Small intestine (tissue), 16 donors: ENCODE measurements around the gene MKNK1. TPM values are rescaled to one million over a fixed set of nuclear protein-coding genes. Genes with fewer than 3 reads are reported as not detected.
"Not testable (repeated sequence)": the region's sequence is repeated elsewhere in the genome, so short reads cannot be mapped to it uniquely, and the experiment has no call there.

Experiments used
- DNase-seq, 2 donors: peaks; one replicate each; pipeline versions ENCODE4 v3.0.0 to v3.0.0-alpha.2; 2013
- FAIRE-seq: peaks from 2 replicates; lab custom pipeline; 2012; peaks lifted over from hg19 to GRCh38; lab: Jason Lieb, UNC
- H3K27ac ChIP-seq, 3 donors: one replicate each; pipeline ENCODE4 v1.5.1; 2013; ENCODE audit warnings: low read length in 2 of 3, mild to moderate bottlenecking in 2 of 3, control low read depth in 1 of 3, inconsistent platforms in 1 of 3, low read depth in 1 of 3, moderate library complexity in 1 of 3
- H3K27me3 ChIP-seq, 3 donors: one replicate each; pipeline ENCODE4 v1.6.1; 2013; ENCODE audit warnings: low read length in 3 of 3, inconsistent platforms in 1 of 3; ENCODE audit not compliant: control insufficient read depth in 3 of 3, insufficient read depth in 3 of 3
- H3K36me3 ChIP-seq, 3 donors: one replicate each; pipeline ENCODE4 v1.6.1; 2013; ENCODE audit warnings: low read length in 3 of 3, inconsistent platforms in 1 of 3, low read depth in 1 of 3, mild to moderate bottlenecking in 1 of 3, moderate library complexity in 1 of 3; ENCODE audit not compliant: control insufficient read depth in 3 of 3, insufficient read depth in 2 of 3
- H3K4me1 ChIP-seq, 3 donors: one replicate each; pipeline ENCODE4 v1.6.1; 2013; ENCODE audit warnings: low read length in 2 of 3, inconsistent platforms in 1 of 3, low read depth in 1 of 3, mild to moderate bottlenecking in 1 of 3, moderate library complexity in 1 of 3; ENCODE audit not compliant: control insufficient read depth in 3 of 3, insufficient read depth in 2 of 3
- H3K4me3 ChIP-seq, 3 donors: one replicate each; pipeline ENCODE4 v1.5.1; 2013; ENCODE audit warnings: low read length in 3 of 3, control low read depth in 1 of 3, inconsistent platforms in 1 of 3, low read depth in 1 of 3, mild to moderate bottlenecking in 1 of 3, moderate library complexity in 1 of 3
- H3K9me3 ChIP-seq, 2 donors: one replicate each; pipeline ENCODE4 v1.6.1; 2013; ENCODE audit warnings: low read depth in 1 of 2, low read length in 1 of 2; ENCODE audit not compliant: control insufficient read depth in 2 of 2, insufficient read depth in 1 of 2
- WGBS, 3 donors: extraction: QIAGEN DNeasy Blood & Tissue Kit; methylation state at CpG; one replicate each; pipeline ENCODE4 v1.1.7; 2013; 5-methylcytosine and 5-hydroxymethylcytosine counted together
- long read RNA-seq, 10 donors: transcript quantifications; one replicate each; lab custom pipeline, GENCODE V29; 2026
- polyA plus RNA-seq, 4 donors: library from polyadenylated mRNA; stranded (reverse) in 3 of 4; unstranded in 1 of 4; fragments of 200-250 nt in 3 of 4; fragments of 120-200 nt in 1 of 4; gene quantifications; one replicate each; pipeline versions ENCODE4 v1.2.1 to v1.2.3, GENCODE V29; 2013
- donor health status: healthy with polysubstance abuse.
- donor health status: control.
- donor health status: control.
- donor health status: Bipolar disorder and iron deficiency.
- donor health status: healthy.

MKNK1 gene
- 10 to 100 TPM; 20.2 to 42.5 (median 33.5) TPM for polyA plus RNA-seq
- long read RNA-seq, donor 1, result 0 reads
- long read RNA-seq, donor 2, partial matches to known transcripts, result 0 of 2 reads
- long read RNA-seq, donor 2, other reads (novel, unspliced or antisense), result 0 of 2 reads
- long read RNA-seq, donor 3, partial matches to known transcripts, result 0 of 2 reads
- long read RNA-seq, donor 3, other reads (novel, unspliced or antisense), result 0 of 2 reads
- long read RNA-seq, donor 4, result 0 reads
- long read RNA-seq, donor 5, result 0 reads
- long read RNA-seq, donor 6, partial matches to known transcripts, result 0 of 2 reads
- long read RNA-seq, donor 6, other reads (novel, unspliced or antisense), result 0 of 2 reads
- long read RNA-seq, donor 7, result 0 reads
- long read RNA-seq, donor 8, result 0 reads
- long read RNA-seq, donor 9, result 0 reads
- long read RNA-seq, donor 10, partial matches to known transcripts, result 0 of 2 reads
- long read RNA-seq, donor 10, other reads (novel, unspliced or antisense), result 0 of 2 reads

GRCh38 chr1:46603858-46604549 is at the start of gene MKNK1:
MKNK1 (minus strand) TSS chr1:46604268; CDS start chr1:46583327, 20,941 bp downstream.
- Histone ChIP-seq H3K27me3 (no peaks in the 10 kb centered on the region), H3K4me3 (peak within 1 kb of the TSS; percentile 81 to 90 (median 86)), H3K4me1 (peaks cover 2 to 15% (median 5%) of the 10 kb centered on the region in 3 donors), H3K27ac (peak within 1 kb of the TSS; percentile 68 to 94 (median 82)), H3K36me3 (peaks cover 0 to 22% (median 5%) of the 10 kb centered on the region in 3 donors), H3K9me3 (no peaks in the 10 kb centered on the region)
- FAIRE-seq (no peak), DNase-seq (peak; percentile 99)
- WGBS, 3 donors, result 0 to 1% (median 1%) methylated on average over 53 of the region's 53 CpGs

GRCh38 chr1:46653405-46653958 is 49.4 kb upstream of the MKNK1 start:
- Histone ChIP-seq H3K4me1 (peaks cover 0 to 7% (median 4%) of the 10 kb centered on the region in 3 donors), H3K4me3 (no peak overlapping the region), H3K9me3 (peaks cover 0 to 8% of the 10 kb centered on the region in 2 donors), H3K36me3 (peaks cover 0 to 9% (median 5%) of the 10 kb centered on the region in 3 donors), H3K27me3 (no peaks in the 10 kb centered on the region), H3K27ac (peak overlapping the region; percentile 24 to 63 (median 27))
- FAIRE-seq (no peak), DNase-seq (peak; percentile 73 to 76)
- WGBS, 3 donors, result 29 to 56% (median 48%) methylated on average over 2 of the region's 2 CpGs

GRCh38 chr1:46652321-46653100 is 48.4 kb upstream of the MKNK1 start:
- no peak overlapping the region for H3K27ac ChIP-seq
- DNase-seq (no peak), FAIRE-seq (no peak)
- 60 to 69% (median 62%) methylated on average over 6 of the region's 6 CpGs for WGBS, 3 donors
- H3K9me3 ChIP-seq, result peaks cover 0 to 14% of the 10 kb centered on the region in 2 donors
- H3K4me1 ChIP-seq, result peaks cover 0 to 7% (median 4%) of the 10 kb centered on the region in 3 donors
- no peak overlapping the region for H3K4me3 ChIP-seq
- H3K36me3 ChIP-seq, result peaks cover 0 to 15% (median 3%) of the 10 kb centered on the region in 3 donors
- H3K27me3 ChIP-seq, result no peaks in the 10 kb centered on the region

DNA sequence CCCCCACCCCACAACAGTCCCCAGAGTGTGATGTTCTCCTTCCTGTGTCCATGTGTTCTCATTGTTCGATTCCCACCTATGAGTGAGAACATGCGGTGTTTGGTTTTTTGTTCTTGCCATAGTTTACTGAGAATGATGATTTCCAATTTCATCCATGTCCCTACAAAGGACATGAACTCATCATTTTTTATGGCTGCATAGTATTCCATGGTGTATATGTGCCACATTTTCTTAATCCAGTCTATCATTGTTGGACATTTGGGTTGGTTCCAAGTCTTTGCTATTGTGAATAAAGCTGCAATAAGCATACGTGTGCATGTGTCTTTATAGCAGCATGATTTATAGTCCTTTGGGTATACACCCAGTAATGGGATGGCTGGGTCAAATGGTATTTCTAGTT is 47.1 kb upstream of the MKNK1 start:
- H3K9me3 ChIP-seq, result peaks cover 0 to 14% of the 10 kb centered on the region in 2 donors
- H3K27ac ChIP-seq, DNase-seq, FAIRE-seq, H3K4me3 ChIP-seq, H3K4me1 ChIP-seq, H3K27me3 ChIP-seq: not testable (repeated sequence)
- WGBS, 3 donors, result 89 to 98% (median 93%) methylated on average over 3 of the region's 3 CpGs
- H3K36me3 ChIP-seq, result peaks cover 0 to 15% (median 3%) of the 10 kb centered on the region in 3 donors

DNA sequence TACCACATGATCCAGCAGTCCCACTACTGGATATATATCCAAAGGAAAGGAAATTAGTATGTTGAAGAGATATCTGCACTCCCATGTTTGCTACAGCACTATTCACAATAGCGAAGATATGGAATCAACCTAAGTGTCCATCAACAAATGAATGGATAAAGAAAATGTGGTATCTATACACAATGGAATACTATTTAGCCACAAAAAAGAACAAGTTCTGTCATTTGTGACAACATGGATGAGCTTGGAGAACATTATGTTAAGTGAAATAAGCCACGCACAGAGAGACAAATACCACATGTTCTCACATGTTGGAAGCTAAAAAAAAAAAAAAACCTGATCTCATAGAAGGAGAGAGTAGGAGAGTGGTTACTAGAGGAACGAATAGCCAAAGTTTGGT is 46.4 kb upstream of the MKNK1 start:
- H3K4me1 ChIP-seq, result peaks cover 0 to 7% (median 4%) of the 10 kb centered on the region in 3 donors
- H3K27ac ChIP-seq, result no peak overlapping the region
- no peak overlapping the region for H3K4me3 ChIP-seq
- H3K27me3 ChIP-seq, result no peaks in the 10 kb centered on the region
- WGBS, 3 donors, result 66 to 99% (median 95%) methylated on average over 3 of the region's 3 CpGs
- FAIRE-seq, result no peak
- H3K36me3 ChIP-seq, result peaks cover 0 to 17% (median 0%) of the 10 kb centered on the region in 3 donors
- no peak for DNase-seq
- peaks cover 0 to 14% of the 10 kb centered on the region in 2 donors for H3K9me3 ChIP-seq

GRCh38 chr1:46649764-46650163 is 45.7 kb upstream of the MKNK1 start:
- no peak for FAIRE-seq
- Histone ChIP-seq H3K9me3 (peaks cover 0 to 14% of the 10 kb centered on the region in 2 donors), H3K27ac (no peak overlapping the region), H3K36me3 (peaks cover 0 to 20% (median 0%) of the 10 kb centered on the region in 3 donors), H3K4me3 (no peak overlapping the region), H3K27me3 (no peaks in the 10 kb centered on the region), H3K4me1 (peaks cover 0 to 7% (median 4%) of the 10 kb centered on the region in 3 donors)
- DNase-seq, result no peak
- WGBS, 3 donors, result 94 to 100% (median 96%) methylated on average over 2 of the region's 2 CpGs

DNA sequence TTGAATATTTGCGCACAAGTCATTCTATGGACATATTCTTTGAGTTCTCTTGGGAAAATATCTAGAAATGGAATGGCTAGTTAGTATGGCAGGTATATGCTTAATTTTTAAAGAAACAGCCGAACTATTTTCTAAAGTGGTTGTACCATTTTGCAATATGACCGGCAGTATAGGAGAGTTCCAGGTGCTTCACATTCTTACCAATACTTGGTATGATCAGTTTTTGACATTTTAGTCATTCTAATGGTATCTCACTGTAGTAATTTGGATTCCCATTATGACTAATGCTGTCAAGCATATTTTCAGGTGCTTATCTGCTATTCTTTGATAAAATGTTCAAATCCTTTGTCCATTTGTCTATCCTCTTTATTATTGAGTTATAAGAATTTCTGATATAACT is 43.5 kb upstream of the MKNK1 start:
- Histone ChIP-seq H3K27ac (no peak overlapping the region), H3K36me3 (peaks cover 0 to 23% (median 0%) of the 10 kb centered on the region in 3 donors), H3K4me1 (no peaks in the 10 kb centered on the region), H3K4me3 (no peak overlapping the region), H3K9me3 (peaks cover 0 to 14% of the 10 kb centered on the region in 2 donors), H3K27me3 (no peaks in the 10 kb centered on the region)
- no peak for DNase-seq
- WGBS, 3 donors, result 97 to 100% (median 98%) methylated on average over 3 of the region's 3 CpGs
- no peak for FAIRE-seq
